Measurements from ENCODE around the gene FBXO28.

FBXO28 gene

DNA sequence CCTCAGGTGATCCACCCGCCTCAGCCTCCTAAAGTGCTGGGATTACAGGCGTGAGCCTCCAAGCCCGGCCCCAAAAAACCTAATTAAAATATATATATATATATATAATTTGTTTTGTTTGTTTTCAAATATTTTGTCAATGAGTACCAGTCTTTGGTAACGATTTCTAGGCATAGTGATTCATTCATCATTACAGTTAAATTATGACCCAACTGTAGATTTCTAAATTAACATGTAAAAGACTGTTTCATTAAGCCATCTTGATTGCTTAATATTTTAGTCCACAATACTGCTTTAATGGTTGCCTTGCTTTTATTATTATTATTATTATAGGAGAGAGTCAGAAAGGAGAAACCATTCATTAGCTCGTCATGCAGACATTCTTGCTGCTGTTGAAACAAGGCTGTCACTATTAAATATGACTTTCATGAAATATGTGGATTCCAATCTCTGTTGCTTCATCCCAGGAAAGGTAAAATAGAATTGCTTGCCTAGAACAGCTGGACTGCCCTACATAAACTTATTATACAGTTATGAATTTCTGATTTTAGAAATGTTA lies 19.9 kb downstream of the FBXO28 start:
- TF ChIP-seq ZC3H10 (CRISPR knock-in tag; IDR thresholded peaks at IDR 0.05) (no peak), TCF4 (CRISPR knock-in tag; IDR thresholded peaks at IDR 0.05; ENCODE audit: borderline replicate concordance) (no peak), ARNTL (CRISPR knock-in tag; IDR thresholded peaks at IDR 0.05; ENCODE audit: borderline replicate concordance, low read depth) (no peak), ZNF8 (CRISPR knock-in tag; IDR thresholded peaks at IDR 0.05) (no peak), RARB (CRISPR knock-in tag; IDR thresholded peaks at IDR 0.05) (no peak), ESRRG (CRISPR knock-in tag; IDR thresholded peaks at IDR 0.05) (no peak)
- no peak for ATAC-seq

DNA sequence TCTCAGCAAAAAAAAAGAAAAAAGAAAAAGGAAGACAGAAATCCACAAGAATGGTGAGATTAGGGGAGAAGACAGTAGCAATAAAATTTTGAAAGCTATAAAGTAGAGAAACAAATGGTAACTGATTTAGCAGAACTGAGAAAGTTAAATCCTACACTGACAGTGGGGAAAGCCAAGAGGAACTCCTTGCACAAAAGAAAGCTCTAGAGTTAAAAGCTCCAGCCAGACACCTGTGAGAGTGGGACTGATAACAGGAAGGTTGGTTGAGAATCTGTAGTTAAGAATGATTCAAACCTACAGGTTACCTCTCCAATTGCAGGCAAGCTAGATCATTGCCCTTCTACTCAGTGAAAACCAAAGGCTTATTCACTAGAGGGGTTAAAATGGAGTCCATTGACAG lies 23.6 kb downstream of the FBXO28 start:
- TF ChIP-seq TCF4 (CRISPR knock-in tag; IDR thresholded peaks at IDR 0.05; ENCODE audit: borderline replicate concordance) (no peak), ARNTL (CRISPR knock-in tag; IDR thresholded peaks at IDR 0.05; ENCODE audit: borderline replicate concordance, low read depth) (no peak), ZFP3 (CRISPR knock-in tag; IDR thresholded peaks at IDR 0.05) (no peak), SNAI2 (CRISPR knock-in tag; IDR thresholded peaks at IDR 0.05) (no peak)
- ATAC-seq, result no peak

DNA sequence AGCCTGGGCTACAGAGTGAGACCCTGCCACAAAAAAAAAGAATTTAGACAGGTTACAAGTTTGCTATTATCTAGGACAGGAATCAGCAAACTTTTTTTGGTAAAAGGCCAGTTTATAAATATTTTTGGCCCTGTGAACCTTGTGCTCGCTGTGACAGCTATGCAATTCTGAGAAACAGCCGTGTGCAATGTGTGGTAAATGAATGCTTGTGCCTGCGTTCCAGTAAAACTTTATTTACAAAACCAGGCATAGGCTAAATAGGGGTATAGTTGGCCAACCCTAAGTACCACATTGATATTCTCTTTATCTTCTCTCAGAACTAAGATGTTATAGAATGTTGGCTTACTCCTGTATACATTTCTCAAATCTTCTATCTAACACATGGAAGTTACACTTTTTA lies 24.3 kb downstream of the FBXO28 start:
- TF ChIP-seq PPARA (CRISPR knock-in tag; IDR thresholded peaks at IDR 0.05; ENCODE audit: borderline replicate concordance), result no peak
- no peak for TF ChIP-seq TCF4 (CRISPR knock-in tag; IDR thresholded peaks at IDR 0.05; ENCODE audit: borderline replicate concordance)
- TF ChIP-seq ZC3H10 (CRISPR knock-in tag; IDR thresholded peaks at IDR 0.05), result no peak
- no peak for TF ChIP-seq ZNF8 (CRISPR knock-in tag; IDR thresholded peaks at IDR 0.05)
- TF ChIP-seq TOX (CRISPR knock-in tag; IDR thresholded peaks at IDR 0.05; ENCODE audit: borderline replicate concordance), result no peak
- TF ChIP-seq, protein P1, sequence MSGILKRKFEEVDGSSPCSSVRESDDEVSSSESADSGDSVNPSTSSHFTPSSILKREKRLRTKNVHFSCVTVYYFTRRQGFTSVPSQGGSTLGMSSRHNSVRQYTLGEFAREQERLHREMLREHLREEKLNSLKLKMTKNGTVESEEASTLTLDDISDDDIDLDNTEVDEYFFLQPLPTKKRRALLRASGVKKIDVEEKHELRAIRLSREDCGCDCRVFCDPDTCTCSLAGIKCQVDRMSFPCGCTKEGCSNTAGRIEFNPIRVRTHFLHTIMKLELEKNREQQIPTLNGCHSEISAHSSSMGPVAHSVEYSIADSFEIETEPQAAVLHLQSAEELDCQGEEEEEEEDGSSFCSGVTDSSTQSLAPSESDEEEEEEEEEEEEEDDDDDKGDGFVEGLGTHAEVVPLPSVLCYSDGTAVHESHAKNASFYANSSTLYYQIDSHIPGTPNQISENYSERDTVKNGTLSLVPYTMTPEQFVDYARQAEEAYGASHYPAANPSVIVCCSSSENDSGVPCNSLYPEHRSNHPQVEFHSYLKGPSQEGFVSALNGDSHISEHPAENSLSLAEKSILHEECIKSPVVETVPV (CRISPR knock-in tag; IDR thresholded peaks at IDR 0.05), result no peak
- no peak for TF ChIP-seq ARNTL (CRISPR knock-in tag; IDR thresholded peaks at IDR 0.05; ENCODE audit: borderline replicate concordance, low read depth)
- TF ChIP-seq, protein P2, sequence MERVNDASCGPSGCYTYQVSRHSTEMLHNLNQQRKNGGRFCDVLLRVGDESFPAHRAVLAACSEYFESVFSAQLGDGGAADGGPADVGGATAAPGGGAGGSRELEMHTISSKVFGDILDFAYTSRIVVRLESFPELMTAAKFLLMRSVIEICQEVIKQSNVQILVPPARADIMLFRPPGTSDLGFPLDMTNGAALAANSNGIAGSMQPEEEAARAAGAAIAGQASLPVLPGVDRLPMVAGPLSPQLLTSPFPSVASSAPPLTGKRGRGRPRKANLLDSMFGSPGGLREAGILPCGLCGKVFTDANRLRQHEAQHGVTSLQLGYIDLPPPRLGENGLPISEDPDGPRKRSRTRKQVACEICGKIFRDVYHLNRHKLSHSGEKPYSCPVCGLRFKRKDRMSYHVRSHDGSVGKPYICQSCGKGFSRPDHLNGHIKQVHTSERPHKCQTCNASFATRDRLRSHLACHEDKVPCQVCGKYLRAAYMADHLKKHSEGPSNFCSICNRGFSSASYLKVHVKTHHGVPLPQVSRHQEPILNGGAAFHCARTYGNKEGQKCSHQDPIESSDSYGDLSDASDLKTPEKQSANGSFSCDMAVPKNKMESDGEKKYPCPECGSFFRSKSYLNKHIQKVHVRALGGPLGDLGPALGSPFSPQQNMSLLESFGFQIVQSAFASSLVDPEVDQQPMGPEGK (CRISPR knock-in tag; IDR thresholded peaks at IDR 0.05; ENCODE audit: borderline replicate concordance), result no peak
- TF ChIP-seq, protein P3, sequence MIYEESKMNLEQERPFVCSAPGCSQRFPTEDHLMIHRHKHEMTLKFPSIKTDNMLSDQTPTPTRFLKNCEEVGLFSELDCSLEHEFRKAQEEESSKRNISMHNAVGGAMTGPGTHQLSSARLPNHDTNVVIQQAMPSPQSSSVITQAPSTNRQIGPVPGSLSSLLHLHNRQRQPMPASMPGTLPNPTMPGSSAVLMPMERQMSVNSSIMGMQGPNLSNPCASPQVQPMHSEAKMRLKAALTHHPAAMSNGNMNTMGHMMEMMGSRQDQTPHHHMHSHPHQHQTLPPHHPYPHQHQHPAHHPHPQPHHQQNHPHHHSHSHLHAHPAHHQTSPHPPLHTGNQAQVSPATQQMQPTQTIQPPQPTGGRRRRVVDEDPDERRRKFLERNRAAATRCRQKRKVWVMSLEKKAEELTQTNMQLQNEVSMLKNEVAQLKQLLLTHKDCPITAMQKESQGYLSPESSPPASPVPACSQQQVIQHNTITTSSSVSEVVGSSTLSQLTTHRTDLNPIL (CRISPR knock-in tag; IDR thresholded peaks at IDR 0.05; ENCODE audit: low read depth), result no peak
- no peak for TF ChIP-seq ESRRG (CRISPR knock-in tag; IDR thresholded peaks at IDR 0.05)
- no peak for TF ChIP-seq ZFP3 (CRISPR knock-in tag; IDR thresholded peaks at IDR 0.05)
- TF ChIP-seq ISL1 (CRISPR knock-in tag; IDR thresholded peaks at IDR 0.05), result no peak
- TF ChIP-seq, protein P4, sequence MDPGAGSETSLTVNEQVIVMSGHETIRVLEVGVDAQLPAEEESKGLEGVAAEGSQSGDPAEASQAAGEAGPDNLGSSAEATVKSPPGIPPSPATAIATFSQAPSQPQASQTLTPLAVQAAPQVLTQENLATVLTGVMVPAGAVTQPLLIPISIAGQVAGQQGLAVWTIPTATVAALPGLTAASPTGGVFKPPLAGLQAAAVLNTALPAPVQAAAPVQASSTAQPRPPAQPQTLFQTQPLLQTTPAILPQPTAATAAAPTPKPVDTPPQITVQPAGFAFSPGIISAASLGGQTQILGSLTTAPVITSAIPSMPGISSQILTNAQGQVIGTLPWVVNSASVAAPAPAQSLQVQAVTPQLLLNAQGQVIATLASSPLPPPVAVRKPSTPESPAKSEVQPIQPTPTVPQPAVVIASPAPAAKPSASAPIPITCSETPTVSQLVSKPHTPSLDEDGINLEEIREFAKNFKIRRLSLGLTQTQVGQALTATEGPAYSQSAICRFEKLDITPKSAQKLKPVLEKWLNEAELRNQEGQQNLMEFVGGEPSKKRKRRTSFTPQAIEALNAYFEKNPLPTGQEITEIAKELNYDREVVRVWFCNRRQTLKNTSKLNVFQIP (CRISPR knock-in tag; IDR thresholded peaks at IDR 0.05; ENCODE audit: borderline replicate concordance, low read depth), result no peak
- TF ChIP-seq, protein P5, sequence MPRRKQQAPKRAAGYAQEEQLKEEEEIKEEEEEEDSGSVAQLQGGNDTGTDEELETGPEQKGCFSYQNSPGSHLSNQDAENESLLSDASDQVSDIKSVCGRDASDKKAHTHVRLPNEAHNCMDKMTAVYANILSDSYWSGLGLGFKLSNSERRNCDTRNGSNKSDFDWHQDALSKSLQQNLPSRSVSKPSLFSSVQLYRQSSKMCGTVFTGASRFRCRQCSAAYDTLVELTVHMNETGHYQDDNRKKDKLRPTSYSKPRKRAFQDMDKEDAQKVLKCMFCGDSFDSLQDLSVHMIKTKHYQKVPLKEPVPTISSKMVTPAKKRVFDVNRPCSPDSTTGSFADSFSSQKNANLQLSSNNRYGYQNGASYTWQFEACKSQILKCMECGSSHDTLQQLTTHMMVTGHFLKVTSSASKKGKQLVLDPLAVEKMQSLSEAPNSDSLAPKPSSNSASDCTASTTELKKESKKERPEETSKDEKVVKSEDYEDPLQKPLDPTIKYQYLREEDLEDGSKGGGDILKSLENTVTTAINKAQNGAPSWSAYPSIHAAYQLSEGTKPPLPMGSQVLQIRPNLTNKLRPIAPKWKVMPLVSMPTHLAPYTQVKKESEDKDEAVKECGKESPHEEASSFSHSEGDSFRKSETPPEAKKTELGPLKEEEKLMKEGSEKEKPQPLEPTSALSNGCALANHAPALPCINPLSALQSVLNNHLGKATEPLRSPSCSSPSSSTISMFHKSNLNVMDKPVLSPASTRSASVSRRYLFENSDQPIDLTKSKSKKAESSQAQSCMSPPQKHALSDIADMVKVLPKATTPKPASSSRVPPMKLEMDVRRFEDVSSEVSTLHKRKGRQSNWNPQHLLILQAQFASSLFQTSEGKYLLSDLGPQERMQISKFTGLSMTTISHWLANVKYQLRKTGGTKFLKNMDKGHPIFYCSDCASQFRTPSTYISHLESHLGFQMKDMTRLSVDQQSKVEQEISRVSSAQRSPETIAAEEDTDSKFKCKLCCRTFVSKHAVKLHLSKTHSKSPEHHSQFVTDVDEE (CRISPR knock-in tag; IDR thresholded peaks at IDR 0.05), result no peak
- TF ChIP-seq RARB (CRISPR knock-in tag; IDR thresholded peaks at IDR 0.05), result no peak
- no peak for TF ChIP-seq ZNF565 (CRISPR knock-in tag; conservative IDR thresholded peaks at IDR 0.05; ENCODE audit: low read depth)
- TF ChIP-seq CSDC2 (CRISPR knock-in tag; IDR thresholded peaks at IDR 0.05), result no peak
- no peak for TF ChIP-seq ZFP30 (CRISPR knock-in tag; IDR thresholded peaks at IDR 0.05)
- no peak for ATAC-seq

Measured in SK-N-SH treated with all-trans-retinoic acid at 6 μM for 48 hours (cell line).